BLaER1 (cell line): ENCODE measurements around the gene GDF15.

ENCODE experiments used
- H3K27ac ChIP-seq: shearing (Covaris generic); formaldehyde crosslinking; 2 replicates; pipeline ENCODE4 v1.8.1; 2022
- H3K27me3 ChIP-seq: shearing (Covaris generic); formaldehyde crosslinking; 2 replicates; pipeline ENCODE4 v1.8.1; 2022
- H3K36me3 ChIP-seq: shearing (Covaris generic); formaldehyde crosslinking; 2 replicates; pipeline ENCODE4 v1.8.1; 2022
- H3K4me1 ChIP-seq: shearing (Covaris generic); formaldehyde crosslinking; 2 replicates; pipeline ENCODE4 v1.8.1; 2022
- H3K4me2 ChIP-seq: shearing (Covaris generic); formaldehyde crosslinking; 2 replicates; pipeline ENCODE4 v1.8.1; 2022
- H3K4me3 ChIP-seq: shearing (Covaris generic); formaldehyde crosslinking; 2 replicates; pipeline ENCODE4 v1.8.1; 2022
- H3K9ac ChIP-seq: shearing (Covaris generic); formaldehyde crosslinking; 2 replicates; pipeline ENCODE4 v1.8.1; 2022
- H3K9me3 ChIP-seq: shearing (Covaris generic); formaldehyde crosslinking; 2 replicates; pipeline ENCODE4 v1.8.1; 2022
- H4K20me1 ChIP-seq: shearing (Covaris generic); formaldehyde crosslinking; 2 replicates; pipeline ENCODE4 v1.8.1; 2022
- Cebpa-rat ChIP-seq: shearing (Covaris generic); IDR thresholded peaks from 2 replicates; pipeline ENCODE4 v1.8.1; 2022

Gene GDF15

DNA sequence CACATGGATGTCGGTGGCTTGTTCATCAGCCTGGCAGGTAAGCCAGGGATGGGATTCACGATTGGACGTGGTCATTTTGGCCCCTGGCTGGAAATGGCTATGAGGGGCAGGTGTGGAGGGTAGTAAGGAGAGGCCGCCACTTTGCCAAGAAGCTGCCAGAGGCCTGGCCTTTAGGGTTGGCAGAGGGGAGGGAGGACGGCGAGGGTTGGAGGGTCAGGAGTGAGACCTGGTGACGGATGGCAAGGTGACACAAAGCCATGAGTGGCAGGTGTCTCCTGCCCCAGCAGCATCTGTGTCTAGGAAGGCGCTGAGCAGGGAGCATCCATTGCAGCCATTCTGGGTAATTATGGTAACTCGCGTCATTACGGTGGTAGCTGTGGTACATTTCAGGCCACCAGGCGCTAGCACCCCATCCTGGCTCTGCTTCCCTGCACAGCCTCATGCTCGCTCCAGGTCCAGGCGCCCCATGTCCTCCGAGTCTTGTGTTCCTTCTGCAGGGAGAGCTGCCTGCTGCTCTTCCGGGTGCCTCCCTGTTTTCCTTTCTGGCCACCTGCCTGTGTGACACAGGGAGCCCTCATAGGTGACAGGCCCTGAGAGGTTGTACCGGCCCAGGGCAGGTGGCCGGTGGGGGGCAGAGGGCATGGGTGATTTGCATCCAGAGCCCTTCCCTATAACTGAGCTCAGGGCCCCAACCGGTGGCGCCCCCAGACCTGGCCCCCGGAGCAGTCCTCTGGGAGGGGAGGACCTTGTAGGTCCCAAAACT, 37.5 kb downstream of the GDF15 start:
- Histone ChIP-seq H3K9ac (peak overlapping the region; percentile 62), H3K4me2 (peak overlapping the region; percentile 98), H3K4me1 (peaks cover 90% of the 10 kb centered on the region), H3K4me3 (0 out of 2 replicates have a peak overlapping the region, but pooled peaks have one; percentile 20), H3K36me3 (peaks cover 12% of the 10 kb centered on the region; the same call in 1 of the 2 replicates), H3K27ac (peak overlapping the region; percentile 73), H4K20me1 (peaks cover 77% of the 10 kb centered on the region), H3K27me3 (no peaks in the 10 kb centered on the region), H3K9me3 (no peaks in the 10 kb centered on the region)
- no peak for TF ChIP-seq Cebpa-rat

DNA sequence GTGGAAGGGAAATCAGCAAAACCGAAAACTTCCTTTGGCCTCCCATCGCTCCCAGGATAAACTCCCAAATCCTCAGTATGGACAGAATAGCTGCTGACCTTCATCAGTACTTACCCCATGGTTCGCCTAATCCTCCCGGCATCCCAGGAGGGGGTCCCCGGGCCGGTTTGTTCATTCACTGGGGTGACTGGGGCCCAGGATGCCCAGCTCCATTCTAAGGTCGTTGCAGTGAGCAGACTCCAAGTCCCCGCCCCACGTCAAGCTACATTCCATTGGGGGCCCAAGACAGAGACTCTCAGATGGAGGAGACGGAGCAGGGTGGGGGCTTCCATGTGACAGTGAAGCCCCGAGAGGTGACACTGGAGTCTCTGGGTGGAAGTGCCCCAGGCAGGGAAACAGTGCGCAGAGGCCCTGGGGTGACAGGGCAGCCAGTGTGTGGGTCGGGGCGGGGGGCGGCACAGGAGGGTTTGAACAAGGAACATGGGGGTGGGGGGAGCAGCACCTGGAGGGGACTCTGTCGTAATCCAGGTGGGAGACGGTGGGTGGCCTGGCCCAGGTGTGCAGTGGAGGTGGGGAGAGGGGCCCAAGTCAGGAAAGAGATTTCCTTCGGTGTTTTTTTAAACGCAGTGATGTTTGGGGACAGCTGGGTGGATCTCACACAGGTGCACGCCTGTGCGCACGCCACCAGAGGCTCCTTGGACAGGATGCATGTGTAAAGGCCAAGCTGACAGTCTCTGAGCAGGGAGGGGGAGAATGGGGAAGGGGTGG, 38.3 kb downstream of the GDF15 start:
- H3K36me3 ChIP-seq, result peaks cover 12% of the 10 kb centered on the region; the same call in 1 of the 2 replicates
- H3K4me2 ChIP-seq, result peak overlapping the region; percentile 98
- no peaks in the 10 kb centered on the region for H3K9me3 ChIP-seq
- peak overlapping the region; percentile 62; the same call in 1 of the 2 replicates for H3K9ac ChIP-seq
- H3K27ac ChIP-seq, result peak overlapping the region; percentile 73
- 0 out of 2 replicates have a peak overlapping the region, but pooled peaks have one; percentile 20 for H3K4me3 ChIP-seq
- peaks cover 88% of the 10 kb centered on the region for H3K4me1 ChIP-seq
- H4K20me1 ChIP-seq, result peaks cover 80% of the 10 kb centered on the region
- no peak for TF ChIP-seq Cebpa-rat
- H3K27me3 ChIP-seq, result no peaks in the 10 kb centered on the region

DNA sequence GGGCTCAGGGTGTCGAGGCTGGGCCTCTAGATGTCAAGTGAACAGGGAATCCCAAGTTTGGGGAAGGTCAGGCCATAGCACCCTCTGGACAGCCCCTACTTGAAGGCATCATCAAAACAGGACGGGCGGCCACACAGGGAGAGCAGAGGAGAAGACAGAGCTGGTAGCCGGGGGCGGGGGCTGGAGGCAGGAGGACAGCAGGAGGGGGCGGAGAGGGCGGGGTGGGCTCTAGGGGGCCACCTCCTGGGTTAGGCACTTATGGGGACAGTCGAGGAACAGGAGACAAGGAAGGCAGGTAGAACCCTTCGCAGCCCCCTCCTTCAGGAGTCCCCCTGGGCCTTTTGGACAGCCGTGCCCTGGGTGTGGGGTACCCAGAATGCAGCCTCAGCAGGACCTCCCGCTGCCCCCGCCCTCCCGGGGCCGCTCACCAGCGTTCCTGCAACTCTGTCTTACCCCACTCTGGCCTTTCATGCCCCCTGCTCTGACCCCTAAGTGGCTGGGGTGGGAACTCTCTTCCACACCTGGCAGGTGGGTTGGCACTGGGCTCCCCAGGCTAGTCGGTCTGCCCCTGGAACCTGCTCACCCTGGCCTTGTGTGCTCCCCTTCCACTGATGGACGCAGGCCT, 39.0 kb downstream of the GDF15 start:
- Histone ChIP-seq H3K36me3 (peaks cover 12% of the 10 kb centered on the region; the same call in 1 of the 2 replicates), H3K4me1 (peaks cover 93% of the 10 kb centered on the region), H3K4me2 (peak overlapping the region; percentile 98), H3K4me3 (no peak overlapping the region), H3K9ac (peak overlapping the region; percentile 70; the same call in 1 of the 2 replicates), H3K27ac (peak overlapping the region; percentile 72; the same call in 1 of the 2 replicates), H4K20me1 (peaks cover 80% of the 10 kb centered on the region), H3K27me3 (no peaks in the 10 kb centered on the region), H3K9me3 (no peaks in the 10 kb centered on the region)
- no peak for TF ChIP-seq Cebpa-rat

DNA sequence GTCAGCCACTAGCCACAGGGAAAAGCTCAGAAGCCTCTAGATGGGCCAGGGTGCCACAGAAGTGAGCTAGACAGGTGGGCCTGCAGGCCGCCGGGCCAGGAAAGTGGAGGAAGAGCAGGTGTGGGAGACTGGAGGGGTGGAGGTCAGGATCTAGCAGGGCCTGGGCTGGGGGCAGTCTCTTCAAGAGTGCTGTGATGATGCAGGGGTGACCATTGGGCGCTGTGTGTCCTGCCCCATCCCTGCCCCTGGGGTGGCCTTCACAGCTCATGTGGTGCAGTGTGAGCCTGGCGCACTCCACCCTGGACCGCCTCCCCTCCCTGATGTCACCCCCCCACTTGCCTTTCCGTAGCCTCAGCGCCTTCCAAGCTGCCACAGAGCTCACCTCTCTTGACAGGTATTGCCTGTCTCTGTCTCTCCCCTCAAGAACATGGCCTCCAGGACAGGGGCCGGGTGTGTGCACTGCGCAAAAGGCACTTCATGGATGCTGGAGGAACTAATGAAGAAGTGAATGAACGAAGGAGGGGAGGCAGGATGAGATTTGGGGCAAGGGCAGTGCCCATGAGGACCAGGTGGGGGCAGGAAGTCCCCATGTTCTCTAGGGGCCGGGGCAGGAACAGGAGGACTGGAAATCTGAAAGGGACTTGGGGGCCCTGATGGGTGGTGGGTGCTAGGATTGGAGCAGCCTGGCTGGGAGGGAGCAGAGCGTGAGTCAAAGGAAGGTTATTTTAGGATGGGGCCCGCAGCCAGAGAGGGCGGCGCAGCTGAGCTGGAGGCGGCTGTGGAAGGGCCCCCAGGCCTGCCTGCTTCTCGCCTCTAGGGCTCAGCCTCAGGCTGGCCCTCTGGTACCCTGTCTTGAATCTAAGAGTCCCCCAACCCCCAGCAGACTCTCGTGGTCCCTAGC, 39.8 kb downstream of the GDF15 start:
- Histone ChIP-seq H3K4me3 (peak overlapping the region; percentile 22; the same call in 1 of the 2 replicates), H3K4me2 (peak overlapping the region; percentile 98), H3K27ac (peak overlapping the region; percentile 72), H3K9ac (peak overlapping the region; percentile 70), H4K20me1 (peaks cover 75% of the 10 kb centered on the region), H3K27me3 (no peaks in the 10 kb centered on the region), H3K4me1 (peaks cover 94% of the 10 kb centered on the region), H3K9me3 (no peaks in the 10 kb centered on the region), H3K36me3 (peaks cover 16% of the 10 kb centered on the region; the same call in 1 of the 2 replicates)
- TF ChIP-seq Cebpa-rat, result no peak

DNA sequence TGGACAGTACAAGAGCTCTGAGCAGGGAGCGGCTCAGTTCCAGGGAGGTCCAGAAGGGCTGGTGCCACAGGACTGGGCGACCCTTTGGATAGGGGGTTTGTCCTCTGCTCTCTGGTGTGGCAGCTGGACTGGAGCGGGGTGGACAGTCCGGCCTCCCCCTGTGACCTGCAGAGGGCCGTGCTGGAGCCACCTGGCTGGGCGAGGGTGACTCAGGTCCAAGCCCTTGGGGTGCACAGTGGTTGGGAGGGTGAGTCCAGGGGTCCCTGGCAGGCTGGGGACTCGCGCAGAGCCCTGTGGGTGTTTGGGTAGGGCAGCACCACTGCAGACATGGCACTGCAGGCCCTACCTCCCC, 40.4 kb downstream of the GDF15 start:
- Histone ChIP-seq H3K9ac (peak overlapping the region; percentile 70), H3K27ac (peak overlapping the region; percentile 72), H4K20me1 (peaks cover 69% of the 10 kb centered on the region), H3K9me3 (no peaks in the 10 kb centered on the region), H3K27me3 (no peaks in the 10 kb centered on the region), H3K36me3 (peaks cover 16% of the 10 kb centered on the region; the same call in 1 of the 2 replicates), H3K4me3 (peak overlapping the region; percentile 22; the same call in 1 of the 2 replicates), H3K4me1 (peaks cover 93% of the 10 kb centered on the region), H3K4me2 (peak overlapping the region; percentile 98)
- TF ChIP-seq Cebpa-rat, result no peak

DNA sequence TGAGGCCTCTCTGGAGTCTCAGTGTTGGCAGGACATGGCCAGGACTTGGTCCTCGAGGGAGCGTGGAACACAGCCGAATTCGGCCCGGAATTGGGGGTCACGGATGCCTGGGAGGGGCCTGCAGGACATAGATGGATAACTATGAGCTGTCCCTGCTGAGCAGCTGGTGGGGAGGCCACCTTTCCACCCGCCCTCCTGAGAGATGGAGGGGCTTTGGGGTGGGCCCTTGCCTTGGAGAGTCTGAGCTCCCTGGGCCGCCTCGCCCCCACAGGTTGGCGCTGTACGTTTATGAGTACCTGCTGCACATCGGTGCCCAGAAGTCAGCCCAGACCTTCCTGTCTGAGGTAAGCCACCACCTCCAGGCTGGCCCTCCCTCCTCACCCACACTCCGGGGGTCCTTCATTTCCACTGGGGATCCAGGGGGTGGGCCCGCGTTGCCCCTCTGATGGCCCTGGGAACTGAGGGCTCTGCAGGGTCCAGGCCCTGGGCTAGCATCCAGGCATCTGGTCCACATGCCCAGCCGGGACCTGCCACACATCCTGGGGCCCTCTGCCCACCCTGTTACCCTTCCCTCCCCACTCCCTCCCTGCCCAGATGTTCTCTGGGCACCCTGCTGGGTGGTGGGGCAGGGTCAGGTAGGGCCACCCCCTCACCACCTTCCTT, 41.3 kb downstream of the GDF15 start:
- Histone ChIP-seq H3K4me2 (peak overlapping the region; percentile 98), H3K4me3 (no peak overlapping the region), H3K27me3 (no peaks in the 10 kb centered on the region), H3K9ac (peak overlapping the region; percentile 70), H3K9me3 (no peaks in the 10 kb centered on the region), H3K36me3 (peaks cover 16% of the 10 kb centered on the region; the same call in 1 of the 2 replicates), H4K20me1 (peaks cover 61% of the 10 kb centered on the region), H3K27ac (peak overlapping the region; percentile 72), H3K4me1 (peaks cover 93% of the 10 kb centered on the region)
- TF ChIP-seq Cebpa-rat, result no peak

DNA sequence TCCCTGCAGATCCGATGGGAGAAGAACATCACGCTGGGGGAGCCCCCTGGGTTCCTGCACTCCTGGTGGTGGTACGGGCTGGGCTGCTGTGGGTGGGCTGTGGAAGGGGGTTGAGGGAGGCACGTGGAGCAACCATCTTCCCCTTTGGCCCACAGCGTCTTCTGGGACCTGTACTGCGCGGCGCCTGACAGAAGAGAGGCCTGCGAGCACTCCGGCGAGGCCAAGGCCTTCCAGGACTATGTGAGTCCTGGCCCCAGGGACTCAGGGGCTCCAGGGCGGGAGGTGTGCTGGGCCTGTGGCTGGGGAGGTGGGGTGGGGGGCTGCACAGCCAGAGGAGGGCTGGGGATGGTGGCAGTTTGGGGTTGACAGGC, 41.8 kb downstream of the GDF15 start:
- Histone ChIP-seq H4K20me1 (peaks cover 56% of the 10 kb centered on the region), H3K36me3 (peaks cover 11% of the 10 kb centered on the region; the same call in 1 of the 2 replicates), H3K4me3 (no peak overlapping the region), H3K27me3 (no peaks in the 10 kb centered on the region), H3K4me2 (peak overlapping the region; percentile 98), H3K4me1 (peaks cover 93% of the 10 kb centered on the region), H3K9me3 (no peaks in the 10 kb centered on the region), H3K27ac (peak overlapping the region; percentile 72; the same call in 1 of the 2 replicates), H3K9ac (0 out of 2 replicates have a peak overlapping the region, but pooled peaks have one; percentile 24)
- no peak for TF ChIP-seq Cebpa-rat

DNA sequence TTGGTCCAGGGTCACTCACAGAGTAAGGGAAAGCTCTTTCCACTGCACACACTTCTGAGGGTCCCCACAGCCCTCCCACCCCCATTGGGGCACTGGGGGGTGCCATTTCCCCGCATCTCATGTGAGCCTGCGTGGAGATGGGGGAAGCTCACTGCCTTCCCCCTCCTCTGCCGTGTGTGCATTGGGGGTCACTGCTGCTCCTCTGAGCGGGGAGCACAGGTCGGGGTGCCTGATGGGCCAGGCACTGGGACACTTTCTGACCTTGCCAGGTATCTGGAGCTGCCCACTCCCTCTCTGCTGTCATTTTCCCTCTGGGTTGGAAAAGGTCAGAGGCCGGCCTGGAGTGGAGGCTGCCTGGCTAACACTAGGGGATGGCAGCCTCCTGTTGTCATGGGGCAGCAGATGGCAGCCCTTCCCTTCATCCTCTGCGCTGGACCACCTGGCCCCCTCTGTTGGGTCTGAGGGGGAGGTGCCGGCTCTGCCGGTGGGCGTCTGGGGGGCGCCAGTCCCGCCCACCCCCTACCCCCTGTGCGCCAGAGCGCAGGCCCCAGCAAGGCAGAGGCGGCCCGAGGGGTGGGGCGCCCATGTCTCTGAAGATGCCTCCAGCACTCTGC, 42.3 kb downstream of the GDF15 start:
- H3K27ac ChIP-seq, result peak overlapping the region; percentile 56
- TF ChIP-seq Cebpa-rat, result no peak

More for the DNA sequence above, 42.3 kb downstream of the GDF15 start:
- Histone ChIP-seq H3K4me1 (peaks cover 91% of the 10 kb centered on the region), H3K4me3 (no peak overlapping the region), H3K9ac (no peak overlapping the region), H3K27me3 (no peaks in the 10 kb centered on the region), H3K4me2 (peak overlapping the region; percentile 98), H3K9me3 (no peaks in the 10 kb centered on the region), H4K20me1 (peaks cover 50% of the 10 kb centered on the region), H3K36me3 (peaks cover 9% of the 10 kb centered on the region; the same call in 1 of the 2 replicates)
